ENCODE data around the gene NOXRED1.

GRCh38 chr14:77424862-77425261, 1.5 kb upstream of the NOXRED1 start:
- TF ChIP-seq EP300 (IDR thresholded peaks at IDR 0.05) (no peak), POLR2AphosphoS5 (IDR thresholded peaks at IDR 0.05) (no peak), CTCF (IDR thresholded peaks at IDR 0.05) (no peak)
